ENCODE measurements around the gene KDM4B.

KDM4B gene

DNA sequence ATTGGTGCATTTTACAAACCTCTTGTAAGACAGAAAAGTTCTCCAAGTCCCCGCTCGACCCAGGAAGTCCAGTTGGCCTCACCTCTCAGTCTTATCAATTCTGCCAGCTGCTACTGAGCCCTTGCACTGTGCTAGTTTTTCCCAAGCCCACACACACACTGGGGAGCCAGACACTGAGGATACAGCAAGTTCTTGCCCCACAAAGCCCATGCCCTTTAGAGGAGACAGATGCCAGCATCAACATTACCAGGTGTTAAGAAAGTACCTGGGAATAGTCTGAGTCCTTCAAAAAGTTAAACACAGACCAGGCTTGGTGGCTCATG is 196.7 kb downstream of the KDM4B start:
- no peak for DNase-seq (ENCODE audit: low read depth, low spot score)
- no peak for TF ChIP-seq CTCF (IDR thresholded peaks at IDR 0.05; ENCODE audit: low read depth, low read length)
- in situ Hi-C loops (cut with HindIII; ENCODE audit: low sequenced_read_pairs), result no loop called here
- H3K4me3 ChIP-seq (ENCODE audit: low read depth, low read length), result no peak overlapping the region

GRCh38 chr19:5166262-5166661 is 197.3 kb downstream of the KDM4B start:
- DNase-seq (ENCODE audit: low read depth, low spot score), result peak; percentile 49
- H3K4me3 ChIP-seq (ENCODE audit: low read depth, low read length), result no peak overlapping the region
- no peak for TF ChIP-seq CTCF (IDR thresholded peaks at IDR 0.05; ENCODE audit: low read depth, low read length)
- in situ Hi-C loops (cut with HindIII; ENCODE audit: low sequenced_read_pairs), result no loop called here

GRCh38 chr19:5170329-5170745 is 201.4 kb downstream of the KDM4B start:
- no peak for DNase-seq (ENCODE audit: low read depth, low spot score)
- H3K4me3 ChIP-seq (ENCODE audit: low read depth, low read length), result no peak overlapping the region
- in situ Hi-C loops (cut with HindIII; ENCODE audit: low sequenced_read_pairs), result no loop called here
- TF ChIP-seq CTCF (IDR thresholded peaks at IDR 0.05; ENCODE audit: low read depth, low read length), result peak; percentile 57

- no peak overlapping the region for H3K4me3 ChIP-seq (ENCODE audit: low read depth, low read length)
- no peak for DNase-seq (ENCODE audit: low read depth, low spot score)
- in situ Hi-C loops (cut with HindIII; ENCODE audit: low sequenced_read_pairs), result no loop called here
- TF ChIP-seq CTCF (IDR thresholded peaks at IDR 0.05; ENCODE audit: low read depth, low read length), result no peak
These were observed 202.8 kb downstream of the KDM4B start for GRCh38 chr19:5171711-5172110.

- in situ Hi-C loops (cut with HindIII; ENCODE audit: low sequenced_read_pairs), result no loop called here
- peak; percentile 97 for DNase-seq (ENCODE audit: low read depth, low spot score)
- H3K4me3 ChIP-seq (ENCODE audit: low read depth, low read length), result no peak overlapping the region
- no peak for TF ChIP-seq CTCF (IDR thresholded peaks at IDR 0.05; ENCODE audit: low read depth, low read length)
These were observed 204.1 kb downstream of the KDM4B start for GRCh38 chr19:5172859-5173630.

- no peak for DNase-seq (ENCODE audit: low read depth, low spot score)
- no peak overlapping the region for H3K4me3 ChIP-seq (ENCODE audit: low read depth, low read length)
- no peak for TF ChIP-seq CTCF (IDR thresholded peaks at IDR 0.05; ENCODE audit: low read depth, low read length)
These were observed 205.1 kb downstream of the KDM4B start for GRCh38 chr19:5173993-5174392.

More at GRCh38 chr19:5173993-5174392, 205.1 kb downstream of the KDM4B start:
- in situ Hi-C loops (cut with HindIII; ENCODE audit: low sequenced_read_pairs), result no loop called here
